Nephron progenitor cell (in vitro differentiated cells): Measurements from ENCODE around the gene PICK1.

Experiments
- DNase-seq: peaks from one replicate; pipeline ENCODE4 v3.0.0; 2021
- H3K27ac Mint-ChIP-seq: 2 replicates; pipeline ENCODE4 v1.8.0; 2021; ENCODE audit warnings: mild to moderate bottlenecking, moderate library complexity, mixed read lengths
- H3K27me3 Mint-ChIP-seq: 2 replicates; pipeline ENCODE4 v1.8.0; 2021; ENCODE audit warnings: mild to moderate bottlenecking, low read depth, mixed read lengths; ENCODE audit not compliant: poor library complexity
- H3K36me3 Mint-ChIP-seq: 2 replicates; pipeline ENCODE4 v1.8.0; 2021; ENCODE audit warnings: low read depth, mixed read lengths
- H3K4me1 Mint-ChIP-seq: 2 replicates; pipeline ENCODE4 v1.8.0; 2021; ENCODE audit warnings: mixed read lengths
- H3K4me3 Mint-ChIP-seq: 2 replicates; pipeline ENCODE4 v1.8.0; 2021; ENCODE audit warnings: mild to moderate bottlenecking, moderate library complexity, mixed read lengths
- H3K9me3 Mint-ChIP-seq: 2 replicates; pipeline ENCODE4 v1.8.0; 2021; ENCODE audit warnings: mild to moderate bottlenecking, moderate library complexity, mixed read lengths
- CTCF ChIP-seq: fragments of 200-600 bp; sonication (generic); IDR thresholded peaks from 2 replicates; pipeline ENCODE4 v1.5.0; 2021; ENCODE audit warnings: antibody characterized with exemption

Gene PICK1

GRCh38 chr22:38080850-38081635 is 23.8 kb downstream of the PICK1 start:
- peaks cover 28% of the 10 kb centered on the region for H3K27me3 Mint-ChIP-seq
- DNase-seq = peak; percentile 52
- H3K27ac Mint-ChIP-seq = no peak overlapping the region
- no peaks in the 10 kb centered on the region for H3K36me3 Mint-ChIP-seq
- peaks cover 21% of the 10 kb centered on the region for H3K4me1 Mint-ChIP-seq
- TF ChIP-seq CTCF = no peak
- no peaks in the 10 kb centered on the region for H3K9me3 Mint-ChIP-seq
- H3K4me3 Mint-ChIP-seq = no peak overlapping the region

- H3K27ac Mint-ChIP-seq = no peak overlapping the region
- TF ChIP-seq CTCF = no peak
- H3K27me3 Mint-ChIP-seq = peaks cover 28% of the 10 kb centered on the region
- H3K9me3 Mint-ChIP-seq = no peaks in the 10 kb centered on the region
- H3K4me3 Mint-ChIP-seq = no peak overlapping the region
- DNase-seq = no peak
- H3K4me1 Mint-ChIP-seq = peaks cover 17% of the 10 kb centered on the region
- no peaks in the 10 kb centered on the region for H3K36me3 Mint-ChIP-seq
These were observed 24.4 kb downstream of the PICK1 start for GRCh38 chr22:38081636-38081940.

- Mint-ChIP-seq H3K9me3 (no peaks in the 10 kb centered on the region), H3K27me3 (peaks cover 28% of the 10 kb centered on the region), H3K4me1 (peaks cover 14% of the 10 kb centered on the region), H3K36me3 (no peaks in the 10 kb centered on the region), H3K27ac (no peak overlapping the region), H3K4me3 (no peak overlapping the region)
- no peak for TF ChIP-seq CTCF
- DNase-seq = no peak
These were observed 25.0 kb downstream of the PICK1 start for GRCh38 chr22:38081941-38082828.

- Mint-ChIP-seq H3K27me3 (peaks cover 33% of the 10 kb centered on the region), H3K36me3 (no peaks in the 10 kb centered on the region), H3K4me1 (peaks cover 16% of the 10 kb centered on the region), H3K9me3 (no peaks in the 10 kb centered on the region), H3K27ac (no peak overlapping the region), H3K4me3 (no peak overlapping the region)
- TF ChIP-seq CTCF = no peak
- DNase-seq = no peak
These were observed 25.9 kb downstream of the PICK1 start for GRCh38 chr22:38082986-38083710.

GRCh38 chr22:38083931-38084631 is 26.9 kb downstream of the PICK1 start, which contains the start of gene SLC16A8:
SLC16A8 (minus strand) TSS chr22:38084184; CDS start chr22:38082873, 1,311 bp downstream.
- no peak within 1 kb of the TSS for H3K27ac Mint-ChIP-seq
- DNase-seq = no peak
- TF ChIP-seq CTCF = no peak
- H3K4me1 Mint-ChIP-seq = peaks cover 16% of the 10 kb centered on the region
- H3K27me3 Mint-ChIP-seq = peaks cover 33% of the 10 kb centered on the region
- no peaks in the 10 kb centered on the region for H3K36me3 Mint-ChIP-seq
- H3K9me3 Mint-ChIP-seq = no peaks in the 10 kb centered on the region
- H3K4me3 Mint-ChIP-seq = no peak within 1 kb of the TSS
